HCT116 (cell line): ENCODE measurements around the gene AKR1E2. TPM values are rescaled to one million over a fixed set of nuclear protein-coding genes. Genes with fewer than 3 reads are reported as not detected.

Experiments
- ATAC-seq: fragments of 200-7000 bp; cut with Tn5 transposase; 2 replicates; pipeline ENCODE4 v1.9.1; 2020; ENCODE audit warnings: mild to moderate bottlenecking, moderate library complexity
- BruUV-seq: library from RNA; stranded (reverse); fragments of 400-500 nt; replicated peaks from 2 replicates; lab custom pipeline; 2021; lab: Mats Ljungman, UMichigan
- CTCF ChIA-PET: fragments of 300-600 bp; sonication (Branson Sonifier 250); formaldehyde crosslinking; loops from one replicate; lab custom pipeline; 2021; ENCODE audit warnings: antibody characterized with exemption; lab: Charles Lee
- POLR2A ChIA-PET: fragments of 300-600, 350-600 bp; sonication (Branson Sonifier 250); formaldehyde crosslinking; loops from one replicate; lab custom pipeline; 2021; ENCODE audit warnings: antibody characterized with exemption; lab: Charles Lee
- RAD21 ChIA-PET, 2 experiments: fragments of 300-600 bp; sonication (Branson Sonifier 250); formaldehyde crosslinking; loops; one replicate each; lab custom pipeline; 2023; ENCODE audit warnings: low total read pairs in 2 of 2; ENCODE audit not compliant: uncharacterized antibody in 2 of 2, unreplicated experiment in 2 of 2, low non-redundant PET in 1 of 2; lab: Charles Lee
- DNase-seq: peaks from one replicate; pipeline ENCODE4 v3.0.0-alpha.2; 2010; ENCODE audit warnings: low read depth, low spot score
- H2AFZ ChIP-seq: fragments of 200-600 bp; shearing (Covaris generic), sonication (generic); 2 replicates; pipeline ENCODE4 v1.6.1; 2017; ENCODE audit warnings: low read depth, mixed run types, mixed read lengths, antibody characterized with exemption, low read length; ENCODE audit not compliant: poor library complexity, severe bottlenecking
- H3K27ac ChIP-seq: 2 replicates; pipeline ENCODE4 v1.5.1; 2012; ENCODE audit warnings: low read depth, low read length
- H3K27me3 ChIP-seq: fragments of 200-600 bp; sonication (generic); 2 replicates; pipeline ENCODE4 v1.6.1; 2016; ENCODE audit warnings: mixed run types, low read length, mixed read lengths; ENCODE audit not compliant: insufficient read depth
- H3K36me3 ChIP-seq, 2 experiments: fragments of 200-500 bp in 1 of 2; fragments of 200-600 bp in 1 of 2; sonication (Bioruptor generic) in 1 of 2; sonication (generic) in 1 of 2; 2 replicates each; pipeline versions ENCODE4 v1.5.1 to v1.6.1; 2014 to 2016; ENCODE audit warnings: low read length in 2 of 2, inconsistent platforms in 1 of 2, mixed read lengths in 1 of 2, mixed run types in 1 of 2; ENCODE audit not compliant: insufficient read depth in 2 of 2, control insufficient read depth in 1 of 2
- H3K4me1 ChIP-seq, 2 experiments: fragments of 200-600 bp in 1 of 2; sonication (generic) in 1 of 2; 2 replicates each; pipeline versions ENCODE4 v1.5.1 to v1.6.1; 2012 to 2017; ENCODE audit warnings: low read length in 2 of 2, inconsistent platforms in 1 of 2, mild to moderate bottlenecking in 1 of 2, mixed read lengths in 1 of 2, mixed run types in 1 of 2, moderate library complexity in 1 of 2; ENCODE audit not compliant: insufficient read depth in 2 of 2, control insufficient read depth in 1 of 2
- H3K4me2 ChIP-seq: fragments of 200-600 bp; sonication (generic); 2 replicates; pipeline ENCODE4 v1.6.1; 2017; ENCODE audit warnings: mixed run types, low read length, mixed read lengths
- H3K4me3 ChIP-seq, 2 experiments: fragments of 200-600 bp in 1 of 2; sonication (generic) in 1 of 2; replicated peaks in 1 of 2; 2 replicates each; pipeline ENCODE4 v1.5.1; 2011 to 2016; ENCODE audit warnings: low read length in 2 of 2, control low read depth in 1 of 2, low read depth in 1 of 2, mild to moderate bottlenecking in 1 of 2, mixed read lengths in 1 of 2, mixed run types in 1 of 2
- H3K79me2 ChIP-seq: fragments of 200-600 bp; sonication (generic); 2 replicates; pipeline ENCODE4 v1.6.1; 2017; ENCODE audit warnings: mild to moderate bottlenecking, mixed run types, low read length, moderate library complexity, mixed read lengths; ENCODE audit not compliant: insufficient read depth
- H3K9ac ChIP-seq: fragments of 200-600 bp; sonication (generic); 2 replicates; pipeline ENCODE4 v1.6.1; 2016; ENCODE audit warnings: low read length, mixed read lengths
- H3K9me2 ChIP-seq: fragments of 200-600 bp; sonication (generic), shearing (Covaris generic); 2 replicates; pipeline ENCODE4 v1.6.1; 2017; ENCODE audit warnings: mixed run types, mild to moderate bottlenecking, moderate library complexity; ENCODE audit not compliant: insufficient read depth
- H3K9me3 ChIP-seq, 2 experiments: fragments of 200-500 bp in 1 of 2; fragments of 200-600 bp in 1 of 2; sonication (Bioruptor generic) in 1 of 2; sonication (generic) in 1 of 2; 2 replicates each; pipeline ENCODE4 v1.6.1; 2014 to 2017; ENCODE audit warnings: low read length in 2 of 2, mixed read lengths in 2 of 2, inconsistent platforms in 1 of 2, low read depth in 1 of 2, mild to moderate bottlenecking in 1 of 2, mixed run types in 1 of 2, moderate library complexity in 1 of 2; ENCODE audit not compliant: control insufficient read depth in 1 of 2, insufficient read depth in 1 of 2
- H4K20me1 ChIP-seq: fragments of 200-600 bp; sonication (generic), shearing (Covaris generic); 2 replicates; pipeline ENCODE4 v1.6.1; 2017; ENCODE audit warnings: mixed run types, mild to moderate bottlenecking, moderate library complexity; ENCODE audit not compliant: insufficient read depth
- CTCF ChIP-seq, 3 experiments: fragments of 200-600 bp in 1 of 3; sonication (generic) in 1 of 3; IDR thresholded peaks in 2 of 3; conservative IDR thresholded peaks in 1 of 3; 2 replicates each; pipeline ENCODE4 v1.5.1; 2012 to 2017; ENCODE audit warnings: low read depth in 2 of 3, low read length in 2 of 3, antibody characterized with exemption in 1 of 3, borderline replicate concordance in 1 of 3, control low read depth in 1 of 3, mild to moderate bottlenecking in 1 of 3, mixed read lengths in 1 of 3, mixed run types in 1 of 3, moderate library complexity in 1 of 3; ENCODE audit not compliant: insufficient read depth in 1 of 3
- EGR1 ChIP-seq: IDR thresholded peaks from 2 replicates; pipeline ENCODE4 v1.6.1; 2012; ENCODE audit warnings: low read depth
- EZH2phosphoT487 ChIP-seq: fragments of 200-600 bp; IDR thresholded peaks from 2 replicates; pipeline ENCODE4 v1.6.1; 2018; ENCODE audit warnings: antibody characterized with exemption, borderline replicate concordance
- JUND ChIP-seq: IDR thresholded peaks from 2 replicates; pipeline ENCODE4 v1.6.1; 2012
- MAX ChIP-seq: IDR thresholded peaks from 2 replicates; pipeline ENCODE4 v1.6.1; 2012
- RAD21 ChIP-seq: IDR thresholded peaks from 2 replicates; pipeline ENCODE4 v1.6.1; 2012; ENCODE audit warnings: low read depth, mild to moderate bottlenecking
- TCF7L2 ChIP-seq: IDR thresholded peaks from 2 replicates; pipeline ENCODE4 v1.7.0; 2011; ENCODE audit warnings: borderline replicate concordance, inconsistent platforms; ENCODE audit not compliant: insufficient read depth, insufficient read length; ENCODE audit errors: extremely low read depth
- ZNF274 ChIP-seq: fragments of 200-500 bp; sonication (Bioruptor generic); IDR thresholded peaks from 2 replicates; pipeline ENCODE4 v1.6.1; 2014; ENCODE audit warnings: mild to moderate bottlenecking, low read depth, low read length, inconsistent platforms
- intact Hi-C: fragments of 100-400 bp; cut with micrococcal nuclease; formaldehyde crosslinking; loops from 2 replicates; pipeline ENCODE4 v1.10.0; 2022
- total RNA-seq: library from RNA; stranded (reverse); gene quantifications from one replicate; pipeline ENCODE4 v1.2.1, GENCODE V29; 2021; ENCODE audit not compliant: unreplicated experiment

Gene AKR1E2
- total RNA-seq, 1 experiment from 2014 or later: 5.0 TPM

GRCh38 chr10:4839353-4839752 is 13.3 kb downstream of the AKR1E2 start:
- Histone ChIP-seq H3K9me3 (no peaks in the 10 kb centered on the region), H2AFZ (no peak overlapping the region), H3K4me3 (no peak overlapping the region), H3K36me3 (no peaks in the 10 kb centered on the region; a peak in 1 of 4 replicates), H3K79me2 (no peaks in the 10 kb centered on the region), H4K20me1 (no peaks in the 10 kb centered on the region), H3K9me2 (no peaks in the 10 kb centered on the region), H3K4me1 (no peaks in the 10 kb centered on the region), H3K27ac (no peak overlapping the region), H3K4me2 (no peak overlapping the region), H3K27me3 (no peaks in the 10 kb centered on the region), H3K9ac (no peak overlapping the region)
- DNase-seq: no peak
- intact Hi-C loops: no loop called here
- ATAC-seq: peak; percentile 60; the same call in 1 of the 2 replicates
- TF ChIP-seq MAX (no peak), CTCF (IDR thresholded peaks at IDR 0.05 in 2 of 3, conservative IDR thresholded peaks at IDR 0.05 in 1 of 3; ENCODE audit: borderline replicate concordance in 1 of 3, insufficient read depth in 1 of 3, low read depth in 2 of 3, low read length in 2 of 3) (peak in 1 of 3 experiments; percentile 16; a peak in 1 of 6 replicates), RAD21 (no peak), EGR1 (no peak), JUND (no peak), ZNF274 (no peak), EZH2phosphoT487 (no peak), TCF7L2 (no peak)
- RAD21 ChIA-PET: interaction anchor here in 1 of 2 experiments (0.8 kb wide), 1 partner anchor 260 kb away, joined by 3 read pairs; no protein-coding TSS in a partner anchor
- POLR2A ChIA-PET: no interaction called here
- CTCF ChIA-PET: interaction anchor here (2.1 kb wide), 1 partner anchor 10 kb away, joined by 8 read pairs; no protein-coding TSS in a partner anchor
- BruUV-seq: no TSS peak
